ENCODE measurements around the gene FAAH.

GRCh38 chr1:46394108-46394871 lies at the start of gene FAAH:
- TF ChIP-seq CTCF (conservative IDR thresholded peaks at IDR 0.05; ENCODE audit: low read depth, low read length), result no peak
- TF ChIP-seq EZH2 (IDR thresholded peaks at IDR 0.05; ENCODE audit: low read length, unreplicated experiment), result no peak
- no peak for TF ChIP-seq EZH2phosphoT487 (IDR thresholded peaks at IDR 0.05; ENCODE audit: borderline replicate concordance, low read length)
